Stimulated activated CD4-positive, alpha-beta T cell treated with anti-CD3 and anti-CD28 coated beads, Interleukin-2, amount 100 ng/mL, for 48 hours (primary cell): Measurements from ENCODE around the gene ABI3BP.
"Not testable (repeated sequence)": the region's sequence is repeated elsewhere in the genome, so short reads cannot be mapped to it uniquely, and the experiment has no call there.

Source experiments
- DNase-seq, 2 donors: peaks; one replicate each; pipeline ENCODE4 v3.0.0-alpha.2; 2020

The ABI3BP gene

DNA sequence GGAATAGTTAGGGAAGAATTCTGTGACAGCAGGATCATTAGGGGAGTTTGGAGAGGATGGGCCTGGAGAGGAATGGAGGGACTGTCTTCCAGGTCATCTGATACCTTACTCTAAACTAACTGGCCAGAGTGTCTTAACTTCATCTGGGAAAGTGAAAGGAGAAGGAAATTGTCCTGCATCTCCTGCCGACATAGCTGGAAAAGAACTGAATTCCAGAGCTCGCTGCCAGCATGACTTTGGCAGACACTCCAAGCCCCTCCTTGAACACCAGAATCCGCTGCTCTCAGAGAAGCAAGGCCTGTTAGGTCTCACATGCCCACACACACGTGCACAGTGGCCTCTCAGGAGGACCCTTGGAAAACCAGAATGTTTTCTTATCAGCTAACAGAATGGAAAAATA, 10.5 kb downstream of the ABI3BP start:
- no peak for DNase-seq

DNA sequence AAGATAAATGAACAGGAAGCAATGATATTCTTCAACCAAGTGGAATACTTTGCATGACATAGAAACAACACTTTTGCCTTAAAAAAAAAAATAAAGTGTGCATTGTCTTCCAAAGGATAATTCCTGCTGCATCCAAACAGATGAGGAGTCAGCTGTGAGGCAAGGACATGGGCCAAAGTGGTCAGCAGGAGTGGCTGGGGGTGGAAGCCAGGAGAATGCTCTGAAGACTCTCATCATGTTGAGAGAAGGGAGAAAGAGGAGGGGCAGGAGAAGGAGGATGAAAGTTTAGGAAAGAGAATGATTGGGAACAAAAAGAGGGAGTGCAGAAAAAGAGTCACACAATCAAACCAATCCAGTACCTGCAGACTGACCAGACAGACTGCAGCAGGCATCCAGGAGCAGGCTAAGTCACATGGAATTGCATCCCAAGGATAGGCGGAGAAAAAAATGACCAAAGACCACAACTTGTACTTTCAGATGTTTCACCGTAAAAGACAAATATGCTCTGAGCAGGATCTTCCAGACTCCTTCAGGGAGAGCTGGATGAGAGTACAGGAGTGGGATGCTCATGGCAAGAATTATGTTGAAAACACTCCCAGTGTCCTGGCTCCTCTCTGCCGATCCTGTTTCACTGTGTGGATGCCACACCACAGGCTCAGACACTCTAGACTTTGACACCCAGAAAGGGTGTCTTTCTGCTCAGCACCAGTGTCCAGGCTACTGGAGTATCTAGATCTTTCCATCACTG, 11.9 kb downstream of the ABI3BP start:
- DNase-seq = no peak

DNA sequence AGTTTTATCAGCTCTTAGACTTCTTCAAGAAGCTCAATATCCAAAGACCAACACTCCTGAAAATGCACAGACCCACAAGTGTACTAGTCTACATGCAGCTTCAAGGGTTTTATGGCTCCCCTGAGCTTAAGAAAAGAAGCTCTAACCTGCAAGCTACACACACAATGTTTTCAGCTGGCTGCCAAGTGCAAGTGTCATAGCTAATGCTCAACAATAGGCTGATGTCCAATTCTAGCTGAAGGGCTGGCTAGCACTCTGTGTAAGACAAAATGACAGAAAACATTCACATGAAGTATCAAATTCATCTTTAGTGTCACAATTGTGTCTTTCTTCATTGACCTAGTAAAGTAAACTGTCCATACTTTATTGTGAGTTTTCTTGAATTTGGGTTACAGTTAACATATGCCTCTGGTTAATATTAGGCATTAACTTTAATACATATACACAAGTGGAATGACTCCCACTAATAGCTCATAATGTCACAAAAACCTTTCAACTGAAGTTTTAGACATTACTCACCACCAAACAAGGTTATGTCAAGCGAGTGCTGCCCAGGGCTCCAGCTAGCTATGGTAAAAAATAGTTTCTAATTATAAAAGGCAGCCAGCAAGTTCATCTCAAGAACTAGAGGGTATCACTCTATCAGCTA, 15.1 kb downstream of the ABI3BP start:
- DNase-seq = no peak

DNA sequence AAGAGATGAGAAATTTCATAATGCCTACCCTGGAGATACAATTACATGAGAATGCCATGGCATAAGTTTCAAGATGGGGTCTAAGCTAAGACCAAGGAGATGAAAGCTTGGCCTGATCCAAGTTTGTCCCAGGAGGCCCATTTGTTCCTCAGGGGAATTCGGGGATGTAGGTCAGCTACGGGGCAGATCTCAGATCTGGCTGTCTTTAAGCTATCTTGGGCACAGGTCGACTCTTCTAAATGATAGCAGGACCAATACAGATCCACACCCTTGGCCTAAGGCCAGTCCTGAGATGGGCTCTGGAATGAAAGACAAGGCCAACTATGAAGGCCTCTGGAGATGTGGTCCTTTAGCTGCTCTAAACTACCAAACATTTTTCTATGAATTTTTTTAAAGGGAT, 16.6 kb downstream of the ABI3BP start:
- no peak for DNase-seq

DNA sequence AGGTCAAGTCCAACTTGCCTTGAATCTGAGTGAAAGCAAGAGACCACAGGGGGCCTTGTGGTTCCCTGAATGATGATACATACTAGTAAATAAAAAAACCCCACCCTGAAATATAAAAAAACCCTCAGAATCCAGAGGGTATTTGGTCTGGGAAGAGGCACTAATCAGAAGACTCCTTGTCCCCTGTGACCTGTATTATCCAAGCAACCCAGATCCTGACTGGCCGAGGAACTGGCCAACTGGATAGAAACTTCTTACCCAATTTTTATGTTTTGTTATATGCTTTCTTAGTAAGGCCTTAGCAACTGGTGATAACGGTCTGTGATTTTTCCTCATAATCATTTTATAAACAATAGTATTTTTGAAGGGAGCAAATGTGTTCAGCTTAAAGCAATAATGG, 17.5 kb downstream of the ABI3BP start:
- DNase-seq = no peak

DNA sequence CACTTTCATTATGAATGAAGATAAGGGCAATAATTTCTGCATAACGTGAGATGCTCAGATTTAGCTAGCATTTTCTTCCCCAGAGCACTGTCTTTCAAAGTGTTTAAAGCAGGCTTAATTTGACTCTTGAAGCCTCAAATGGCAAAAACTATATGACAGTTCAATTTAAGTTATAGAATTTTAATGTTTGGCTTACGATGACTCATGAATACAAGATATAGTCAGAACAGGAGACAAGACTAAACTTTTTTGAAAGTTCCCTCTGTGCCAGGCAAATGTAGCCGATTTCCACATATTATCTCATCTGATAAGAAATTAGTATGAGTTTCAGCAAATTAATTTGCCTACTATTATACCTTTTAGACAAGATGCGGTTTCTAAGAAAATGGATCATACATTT, 19.6 kb downstream of the ABI3BP start:
- no peak for DNase-seq

DNA sequence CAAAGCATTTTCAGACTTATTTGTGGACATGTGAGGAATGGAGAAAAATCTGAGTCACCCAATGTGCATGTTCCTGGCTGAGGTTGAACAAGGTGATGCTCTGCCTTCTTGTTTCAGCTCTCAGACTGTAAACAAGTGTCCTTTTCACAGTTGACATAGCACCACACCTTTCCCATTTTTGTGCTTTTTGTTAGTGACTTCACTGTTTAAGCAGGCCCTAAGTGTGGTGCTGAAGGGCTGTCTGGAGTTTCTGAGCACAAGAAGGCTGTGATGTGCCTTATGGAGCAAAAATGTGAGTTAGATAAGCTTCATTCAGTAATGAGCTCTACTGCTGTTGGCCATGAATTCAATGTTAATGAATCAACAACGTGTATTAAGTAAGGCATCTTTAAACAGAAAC, 20.4 kb downstream of the ABI3BP start:
- no peak for DNase-seq

DNA sequence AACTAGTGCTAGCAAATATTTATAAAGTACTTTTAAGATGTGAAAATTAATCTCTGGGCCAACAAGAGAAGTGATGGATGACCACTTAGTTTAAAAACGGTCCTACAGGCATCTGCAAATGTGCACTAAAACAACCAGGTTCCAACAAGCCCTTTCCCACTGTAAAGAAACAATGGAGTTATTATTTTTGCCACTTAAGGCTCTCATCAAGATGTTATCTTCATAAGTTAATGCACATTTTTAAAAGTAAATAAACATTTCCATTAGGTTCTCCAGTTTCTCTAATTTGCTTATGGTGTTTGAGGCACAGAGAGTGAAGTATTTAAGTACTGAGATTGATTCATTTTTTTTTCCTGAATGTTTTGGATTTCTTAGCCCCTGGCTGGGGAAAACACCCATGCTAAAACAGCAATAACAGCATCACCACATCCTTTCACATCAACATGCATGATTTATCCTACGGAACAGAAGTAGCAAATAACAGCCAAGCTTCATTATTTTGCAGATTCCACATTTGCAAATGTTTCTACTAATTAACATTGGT, 20.8 kb downstream of the ABI3BP start:
- DNase-seq = no peak

DNA sequence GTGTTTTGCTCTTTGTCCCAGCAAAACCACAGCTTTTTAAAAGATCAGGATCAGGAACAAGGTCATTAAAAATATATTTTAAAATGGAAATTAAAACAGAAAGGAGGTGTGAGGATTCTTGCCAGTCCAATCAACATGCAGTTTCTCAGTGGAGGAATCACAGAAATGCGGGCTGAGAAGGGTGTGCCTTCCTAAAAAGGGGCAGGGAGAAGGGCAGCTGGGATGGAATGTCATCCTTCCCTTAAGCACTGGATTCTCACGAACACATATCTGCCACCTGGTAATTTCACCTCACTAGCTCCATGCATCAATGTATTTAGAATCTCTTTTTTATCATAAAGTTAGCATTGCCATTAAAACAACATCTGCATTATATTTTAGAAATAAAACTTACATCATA, 21.4 kb downstream of the ABI3BP start:
- DNase-seq = no peak

DNA sequence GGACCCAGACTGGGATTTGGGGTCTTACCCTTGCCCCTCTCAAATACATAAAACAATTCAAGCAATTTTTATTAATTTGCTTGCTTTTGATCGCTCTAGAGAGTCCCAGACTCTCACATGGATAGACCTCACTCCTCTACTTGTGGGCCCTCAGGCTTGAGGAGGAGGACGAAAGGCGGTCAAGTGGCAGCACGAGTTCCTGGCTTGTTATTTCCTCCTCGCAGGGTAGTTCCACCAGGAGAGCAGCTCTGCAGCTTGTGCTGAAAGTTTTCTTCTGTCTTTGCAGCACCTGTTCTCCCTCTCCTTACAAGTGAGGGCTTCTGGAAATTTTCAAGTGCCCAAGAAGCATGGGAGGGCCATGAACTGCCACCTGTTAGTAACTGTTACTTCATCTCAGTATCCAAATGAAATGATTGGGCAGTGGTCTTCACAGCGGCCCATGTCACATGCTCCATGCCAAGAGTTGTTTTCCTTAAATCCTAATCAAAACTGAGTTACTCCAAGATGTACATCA, 22.7 kb downstream of the ABI3BP start:
- DNase-seq = no peak

DNA sequence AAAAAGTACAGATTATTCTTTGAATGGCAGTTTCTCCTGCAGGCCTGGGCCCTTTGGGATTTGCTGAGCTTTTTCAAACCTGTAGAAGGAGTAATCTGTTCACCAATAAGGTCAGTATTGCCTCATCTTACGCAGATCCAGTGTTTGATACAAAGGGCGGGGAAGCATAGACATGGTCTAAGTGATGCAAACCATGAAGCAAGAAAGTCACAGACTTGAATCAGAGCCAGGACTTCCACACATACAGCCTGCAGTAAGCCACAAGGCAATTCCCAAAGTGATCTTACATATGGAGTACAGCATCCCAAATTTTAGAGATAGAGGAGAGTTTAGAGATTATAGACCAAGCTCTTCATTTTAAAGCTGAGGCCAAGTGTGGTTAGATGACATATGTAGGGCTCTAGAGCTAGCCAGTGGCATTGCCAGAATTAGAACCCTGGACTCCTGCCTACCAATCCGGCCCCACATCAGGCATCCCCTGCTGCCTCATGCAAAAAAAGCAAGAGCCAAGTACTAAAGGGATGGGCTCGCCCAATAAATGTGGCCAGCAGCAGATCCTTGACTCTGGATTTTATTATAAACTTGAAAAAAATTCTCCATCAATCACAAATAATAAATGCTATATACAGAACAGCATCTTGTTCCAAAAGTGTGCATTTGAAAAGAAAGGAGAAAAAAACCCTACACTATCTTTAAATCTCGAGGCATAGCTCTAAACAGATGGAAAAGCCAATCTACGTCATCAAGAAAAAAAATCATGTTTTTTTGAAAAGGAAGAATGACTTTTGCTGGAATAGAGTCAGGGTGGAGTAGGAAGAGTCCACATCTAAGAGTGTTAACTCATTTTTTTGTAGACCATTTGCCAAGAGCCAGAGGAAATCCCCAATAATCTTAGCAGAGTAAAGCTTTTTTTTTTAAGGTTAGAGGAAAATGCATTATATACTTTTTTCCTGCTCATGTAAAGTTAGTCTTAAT, 24.0 kb downstream of the ABI3BP start:
- DNase-seq = no peak

DNA sequence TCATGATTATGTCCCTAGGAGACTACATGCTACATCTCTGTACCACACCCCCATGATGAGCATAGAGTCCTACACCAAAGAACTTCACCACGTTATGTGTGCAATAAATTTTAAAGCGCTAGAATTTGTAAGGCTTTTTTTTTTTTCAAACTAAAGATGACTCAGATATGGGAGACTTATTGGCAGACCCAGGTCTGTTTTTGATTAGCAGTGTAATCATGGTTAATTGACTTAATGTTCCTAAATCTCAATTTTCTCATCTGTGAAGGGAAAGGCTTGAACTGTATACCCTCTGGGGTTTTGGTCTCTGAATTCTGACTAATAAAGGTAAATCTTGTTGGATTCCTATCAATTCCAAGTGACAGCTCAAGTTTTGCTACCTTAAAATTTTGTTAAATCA, 26.4 kb downstream of the ABI3BP start:
- no peak for DNase-seq

DNA sequence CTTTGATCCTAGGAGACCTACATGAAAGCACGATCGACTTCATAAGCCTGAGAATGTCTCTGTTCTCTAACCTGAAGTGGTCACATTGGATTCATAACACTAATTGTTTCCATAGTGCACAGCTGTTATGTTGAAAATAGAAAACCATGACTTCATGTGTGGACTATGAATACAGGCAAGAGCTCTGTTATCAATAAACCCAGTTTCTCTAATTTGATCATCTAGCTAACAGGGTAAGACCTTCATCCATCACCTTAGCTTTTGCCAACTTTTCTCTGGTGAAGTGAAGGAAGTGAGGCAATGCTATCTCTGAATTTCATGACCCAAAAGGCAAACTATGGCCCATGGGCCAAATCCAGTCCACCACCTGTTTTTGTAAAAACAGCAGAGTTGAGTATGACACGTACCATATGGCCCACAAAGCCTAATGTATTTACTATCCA, 27.2 kb downstream of the ABI3BP start:
- no peak for DNase-seq

DNA sequence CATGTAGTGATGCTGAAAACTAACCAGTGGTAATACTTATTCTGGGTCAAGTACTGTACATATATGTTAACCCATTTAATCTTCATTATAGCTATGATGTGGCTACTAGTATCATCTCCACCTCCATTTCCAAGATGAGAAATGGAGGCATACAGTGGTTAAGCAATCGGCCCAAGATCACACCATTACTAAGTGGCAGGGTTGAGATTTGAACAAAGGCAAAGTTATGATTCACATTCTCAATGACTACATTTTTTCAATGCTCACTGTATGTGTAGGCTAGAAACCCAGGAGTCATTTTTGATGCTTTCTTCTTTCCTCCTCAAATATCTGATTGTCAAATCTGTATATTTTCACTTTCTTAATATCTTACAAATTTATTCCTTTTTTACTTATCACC, 30.2 kb downstream of the ABI3BP start:
- DNase-seq = no peak

DNA sequence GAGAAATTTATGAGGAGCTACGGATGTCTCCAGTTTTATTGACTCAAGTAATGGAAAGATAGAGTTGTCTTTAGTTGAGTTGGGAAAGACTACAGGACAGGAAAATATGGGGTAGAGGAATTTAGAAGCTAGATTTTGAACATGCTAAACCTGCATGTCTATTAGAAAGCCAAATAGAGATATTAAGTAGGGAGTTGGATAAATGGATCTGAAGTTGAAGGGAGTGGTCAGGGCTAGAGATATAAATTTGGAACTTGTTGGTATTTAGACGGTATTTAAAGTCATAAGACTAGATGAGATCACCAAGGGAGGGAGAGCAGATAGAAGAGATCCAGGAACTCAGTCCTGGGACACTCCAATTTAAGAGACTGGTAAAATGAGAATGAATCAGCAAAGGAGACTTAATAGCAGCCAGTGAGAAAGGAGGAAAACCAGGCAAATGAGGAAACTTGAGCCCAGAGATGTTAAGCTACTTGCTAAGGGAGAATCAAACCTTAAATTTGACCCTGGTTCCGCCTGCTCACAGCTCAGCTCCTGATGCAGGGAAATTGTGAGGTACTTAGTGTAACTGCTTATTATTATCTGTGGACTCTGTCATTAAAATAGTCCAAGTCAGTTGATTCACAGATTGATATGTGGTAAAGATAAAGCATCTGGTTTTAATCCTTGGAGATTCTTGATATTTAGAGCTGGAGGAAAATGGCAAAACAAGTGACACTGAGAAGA, 35.8 kb downstream of the ABI3BP start:
- DNase-seq = no peak

DNA sequence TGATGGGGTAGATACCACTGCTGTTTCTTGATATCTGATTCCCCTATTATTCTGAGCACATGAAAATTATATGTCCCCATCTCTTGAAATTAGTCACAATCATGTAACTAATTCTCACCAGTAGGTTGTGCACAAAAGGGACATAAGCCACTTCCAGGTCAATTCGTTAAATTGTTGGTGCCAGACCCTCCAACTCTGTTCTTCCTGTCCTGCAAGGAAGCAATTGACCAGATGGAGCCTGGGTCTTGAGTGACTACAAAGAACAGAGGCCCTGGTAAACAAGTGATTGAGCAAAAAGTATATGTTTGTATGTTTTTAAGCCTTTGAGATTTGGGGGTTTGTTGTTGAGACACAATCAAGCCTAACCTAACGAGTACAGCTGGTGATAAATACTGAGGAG, 36.9 kb downstream of the ABI3BP start:
- no peak for DNase-seq

DNA sequence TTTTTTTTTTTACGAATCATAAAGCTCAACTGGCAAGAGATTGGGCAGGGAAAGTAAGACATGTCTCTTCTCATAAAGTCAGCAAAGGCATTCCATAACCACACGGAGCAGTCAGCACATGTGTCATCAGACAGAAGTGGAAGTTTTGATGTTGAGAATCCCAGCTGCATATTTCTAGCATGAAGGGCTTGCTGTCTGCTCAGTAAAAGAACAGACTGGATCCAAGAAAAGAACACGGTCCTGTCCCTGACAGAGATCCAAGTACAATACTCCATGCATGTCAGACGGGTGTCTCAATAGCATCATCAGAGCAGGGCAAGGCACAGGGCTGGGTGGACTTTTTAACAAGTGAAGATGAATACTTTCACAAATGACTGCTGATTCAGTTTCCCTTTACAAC, 38.2 kb downstream of the ABI3BP start:
- no peak for DNase-seq

DNA sequence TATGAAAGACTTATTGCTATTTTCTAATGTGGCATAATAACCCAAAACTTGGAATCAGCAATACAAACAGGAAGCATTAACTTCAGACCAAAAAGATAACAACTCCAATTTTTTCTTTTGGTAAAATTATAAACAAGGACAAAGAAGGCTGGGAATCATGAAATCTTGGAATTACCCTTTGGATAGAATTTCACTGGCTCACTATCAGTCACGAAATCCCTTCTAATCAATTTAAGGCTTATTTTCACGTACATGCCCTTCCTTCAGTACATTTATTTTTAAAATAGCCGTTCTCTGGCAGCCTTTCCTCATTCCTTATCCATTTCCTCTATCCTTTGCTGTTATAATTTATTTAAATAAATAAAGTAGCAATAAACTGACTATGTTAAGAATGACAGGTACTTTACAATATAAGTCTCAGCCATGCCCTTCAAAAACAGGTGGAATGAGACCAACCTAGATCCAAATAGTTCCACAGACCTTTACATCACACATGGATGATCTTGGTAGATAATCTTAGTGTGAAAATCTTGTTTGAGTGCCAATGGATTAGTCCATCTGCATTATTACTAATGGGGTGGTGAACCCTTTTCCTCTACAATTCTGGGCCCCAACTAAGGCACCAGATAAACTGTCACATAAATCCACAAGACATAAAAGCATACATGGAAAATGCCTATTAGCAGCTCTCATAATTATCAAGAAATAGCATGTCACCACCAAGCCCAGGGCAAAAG, 38.9 kb downstream of the ABI3BP start:
- no peak for DNase-seq

DNA sequence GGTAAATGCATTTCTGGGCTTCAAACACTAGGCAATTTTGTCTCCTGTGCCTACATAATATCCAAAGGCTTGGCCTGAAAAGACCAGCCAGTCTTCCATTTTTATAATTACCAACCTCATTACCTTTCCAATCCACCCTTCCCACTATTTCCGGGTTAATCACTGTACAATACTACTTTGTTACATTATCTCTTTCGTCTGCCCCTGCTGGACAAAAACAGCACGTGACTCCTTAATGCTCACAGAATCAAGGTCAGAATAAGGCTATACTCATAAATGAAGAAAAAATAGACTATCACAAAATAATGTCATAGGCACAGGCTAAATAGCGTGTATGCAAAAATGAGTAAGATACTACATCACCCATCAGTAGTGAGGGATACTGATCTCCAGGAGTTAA, 40.1 kb downstream of the ABI3BP start:
- no peak for DNase-seq

DNA sequence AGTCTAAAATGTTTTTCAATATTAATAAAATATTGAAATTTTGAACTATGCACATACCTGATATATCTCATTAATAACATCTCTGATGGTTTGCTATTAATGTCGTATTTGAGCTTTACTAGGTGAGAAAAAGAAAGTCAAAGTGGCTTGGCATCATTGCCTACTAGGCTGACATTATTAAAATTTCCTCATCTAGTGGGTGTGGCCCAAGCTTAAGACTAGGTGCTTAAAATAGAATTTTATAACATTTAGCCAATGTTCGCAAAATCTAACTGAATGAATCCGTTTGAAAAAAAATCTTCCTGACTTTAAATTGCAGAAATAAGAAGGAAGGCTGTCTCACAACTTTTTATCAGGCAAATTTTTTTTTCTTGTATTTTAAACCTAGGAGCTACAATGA, 46.1 kb downstream of the ABI3BP start:
- DNase-seq = no peak

DNA sequence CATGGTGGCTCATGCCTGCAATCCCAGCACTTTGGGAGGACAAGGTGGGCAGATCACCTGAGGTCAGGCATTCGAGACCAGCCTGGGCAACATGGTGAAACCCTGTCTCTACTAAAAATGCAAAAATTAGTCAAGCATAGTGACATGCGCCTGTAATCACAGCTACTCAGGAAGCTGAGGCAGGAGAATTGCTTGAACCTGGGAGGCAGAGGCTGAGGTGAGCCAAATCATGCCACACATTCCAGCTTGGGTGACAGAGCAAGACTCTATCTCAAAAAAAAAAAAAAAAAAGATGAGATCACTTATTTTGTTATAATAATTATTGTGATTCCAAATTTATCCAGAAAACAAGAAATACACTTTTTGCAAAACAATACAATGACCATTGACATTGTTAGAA, 47.1 kb downstream of the ABI3BP start:
- DNase-seq = not testable (repeated sequence)

DNA sequence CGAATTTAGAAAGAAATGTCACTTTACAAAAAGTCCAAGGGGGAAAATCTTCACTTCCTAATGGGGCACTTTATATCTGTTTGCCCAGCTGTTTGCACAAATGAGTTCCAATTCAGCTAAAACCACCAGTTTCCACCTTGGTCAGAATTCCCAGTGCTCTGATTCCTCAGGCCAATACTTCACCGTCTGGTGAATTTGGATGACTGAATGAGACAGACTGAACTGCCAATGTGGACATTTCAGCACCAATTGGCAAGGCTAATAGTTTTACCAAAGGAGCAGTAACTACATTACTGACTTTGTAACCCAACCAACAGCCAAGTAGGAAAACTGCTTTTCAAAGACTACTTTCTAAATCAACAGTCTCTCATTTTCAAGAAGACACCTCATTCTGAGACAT, 51.8 kb downstream of the ABI3BP start:
- DNase-seq = no peak
